Skeletal muscle tissue (tissue), 4 donors: ENCODE results near the gene CHD2. TPM values are rescaled to one million over a fixed set of nuclear protein-coding genes. Genes with fewer than 3 reads are reported as not detected.
A peak's percentile ranks its signal among the peaks of the same experiment; 100 is the strongest.
"Not testable (repeated sequence)": the region's sequence is repeated elsewhere in the genome, so short reads cannot be mapped to it uniquely, and the experiment has no call there.

Source experiments
- H3K27ac ChIP-seq: one replicate; pipeline ENCODE4 v1.7.0; 2013; ENCODE audit warnings: mild to moderate bottlenecking, low read depth, low read length, inconsistent platforms
- H3K27me3 ChIP-seq, 3 donors: one replicate each; pipeline ENCODE4 v1.7.0; 2013; ENCODE audit warnings: low read length in 3 of 3; ENCODE audit not compliant: control insufficient read depth in 3 of 3, insufficient read depth in 3 of 3
- H3K36me3 ChIP-seq, 3 donors: one replicate each; pipeline ENCODE4 v1.7.0; 2013; ENCODE audit warnings: low read length in 3 of 3; ENCODE audit not compliant: control insufficient read depth in 3 of 3, insufficient read depth in 3 of 3
- H3K4me1 ChIP-seq, 3 donors: one replicate each; pipeline ENCODE4 v1.7.0; 2013; ENCODE audit warnings: low read length in 3 of 3, mild to moderate bottlenecking in 3 of 3; ENCODE audit not compliant: control insufficient read depth in 3 of 3, insufficient read depth in 3 of 3
- H3K4me3 ChIP-seq, 3 donors: one replicate each; pipeline ENCODE4 v1.7.0; 2013; ENCODE audit warnings: low read length in 3 of 3
- H3K9ac ChIP-seq, 3 donors: one replicate each; pipeline ENCODE4 v1.7.0; 2013; ENCODE audit warnings: low read length in 3 of 3, mild to moderate bottlenecking in 3 of 3, moderate library complexity in 2 of 3, low read depth in 1 of 3
- H3K9me3 ChIP-seq, 3 donors: one replicate each; pipeline ENCODE4 v1.7.0; 2013; ENCODE audit warnings: low read length in 3 of 3; ENCODE audit not compliant: control insufficient read depth in 3 of 3
- total RNA-seq: library from RNA; depleted of rRNA; stranded (reverse); fragments of >200 nt; gene quantifications from one replicate; pipeline ENCODE4 v1.2.3, GENCODE V29; 2014
- donor health status: Osteomylitis.

Gene CHD2
- total RNA-seq, 1 donor from 2014 or later: 105 TPM

GRCh38 chr15:92914103-92914499 lies 14.0 kb downstream of the CHD2 start:
- Histone ChIP-seq H3K36me3 (no peaks in the 10 kb centered on the region), H3K4me3 (no peak overlapping the region), H3K4me1 (peaks cover 49 to 57% (median 56%) of the 10 kb centered on the region in 3 donors), H3K9me3 (no peaks in the 10 kb centered on the region), H3K27ac (peak overlapping the region; percentile 46), H3K9ac (no peak overlapping the region), H3K27me3 (no peaks in the 10 kb centered on the region)

DNA sequence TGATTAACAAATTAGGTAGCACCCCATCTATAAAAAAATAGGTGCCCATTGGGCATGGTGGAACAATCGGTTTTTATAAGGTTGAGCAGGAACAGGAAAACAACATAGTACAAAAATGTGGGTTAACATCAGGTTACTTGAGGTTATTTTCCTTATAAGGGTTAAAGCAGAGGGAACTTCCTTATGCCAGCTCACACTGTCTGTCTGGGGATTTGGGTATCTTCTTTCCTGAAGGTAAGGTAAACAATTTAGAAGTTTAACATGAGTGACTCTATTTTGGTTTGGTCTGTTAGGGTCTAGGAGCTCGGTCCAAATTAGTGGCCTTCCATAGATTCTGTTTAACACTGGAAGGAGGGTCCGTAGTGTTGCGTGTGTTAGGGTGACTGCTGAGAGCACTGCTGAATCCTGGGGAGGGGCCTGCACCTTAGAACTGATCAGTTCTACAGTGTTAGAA lies 14.7 kb downstream of the CHD2 start:
- Histone ChIP-seq H3K36me3 (no peaks in the 10 kb centered on the region), H3K27me3 (no peaks in the 10 kb centered on the region), H3K4me1 (peaks cover 45 to 56% (median 50%) of the 10 kb centered on the region in 3 donors), H3K9me3 (no peaks in the 10 kb centered on the region), H3K4me3 (peak overlapping the region in 2 of 3 donors; percentile 12 to 44), H3K27ac (peak overlapping the region; percentile 46), H3K9ac (no peak overlapping the region)

DNA sequence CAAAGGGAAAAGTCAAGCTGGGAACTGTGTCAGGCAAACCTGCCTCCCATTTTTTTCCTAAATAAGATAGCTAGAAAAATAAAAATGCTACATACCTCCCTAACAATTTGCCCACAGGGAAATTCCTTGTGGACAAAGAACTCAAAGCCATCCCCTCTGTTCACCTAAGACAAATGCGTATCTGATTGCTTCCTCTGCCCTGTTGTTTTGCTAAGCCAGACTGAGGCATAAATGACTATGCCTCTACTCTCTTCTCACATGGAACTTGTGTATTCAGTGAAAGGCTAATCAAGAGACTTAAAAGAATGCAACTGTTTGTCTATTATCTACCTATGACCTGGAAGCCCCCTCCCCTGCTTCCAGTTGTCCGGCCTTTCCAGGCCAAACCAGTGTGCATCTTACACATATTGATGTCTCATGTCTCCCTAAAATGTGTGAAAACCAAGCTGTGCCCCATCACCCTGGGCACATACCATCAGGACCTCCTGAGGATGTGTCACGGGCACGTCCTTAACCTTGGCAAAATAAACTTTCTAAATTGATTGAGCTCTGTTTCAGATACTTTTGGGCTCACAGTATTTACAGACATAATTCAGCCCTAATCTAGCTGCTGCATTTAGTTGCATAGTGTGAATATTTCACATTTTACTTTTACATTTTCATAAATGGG lies 15.8 kb downstream of the CHD2 start:
- H3K9ac ChIP-seq: peak overlapping the region in 1 of 3 donors; percentile 34
- H3K9me3 ChIP-seq: no peaks in the 10 kb centered on the region
- H3K27me3 ChIP-seq: no peaks in the 10 kb centered on the region
- H3K4me3 ChIP-seq: no peak overlapping the region
- peaks cover 41 to 56% (median 47%) of the 10 kb centered on the region in 3 donors for H3K4me1 ChIP-seq
- no peaks in the 10 kb centered on the region for H3K36me3 ChIP-seq
- peak overlapping the region; percentile 46 for H3K27ac ChIP-seq

DNA sequence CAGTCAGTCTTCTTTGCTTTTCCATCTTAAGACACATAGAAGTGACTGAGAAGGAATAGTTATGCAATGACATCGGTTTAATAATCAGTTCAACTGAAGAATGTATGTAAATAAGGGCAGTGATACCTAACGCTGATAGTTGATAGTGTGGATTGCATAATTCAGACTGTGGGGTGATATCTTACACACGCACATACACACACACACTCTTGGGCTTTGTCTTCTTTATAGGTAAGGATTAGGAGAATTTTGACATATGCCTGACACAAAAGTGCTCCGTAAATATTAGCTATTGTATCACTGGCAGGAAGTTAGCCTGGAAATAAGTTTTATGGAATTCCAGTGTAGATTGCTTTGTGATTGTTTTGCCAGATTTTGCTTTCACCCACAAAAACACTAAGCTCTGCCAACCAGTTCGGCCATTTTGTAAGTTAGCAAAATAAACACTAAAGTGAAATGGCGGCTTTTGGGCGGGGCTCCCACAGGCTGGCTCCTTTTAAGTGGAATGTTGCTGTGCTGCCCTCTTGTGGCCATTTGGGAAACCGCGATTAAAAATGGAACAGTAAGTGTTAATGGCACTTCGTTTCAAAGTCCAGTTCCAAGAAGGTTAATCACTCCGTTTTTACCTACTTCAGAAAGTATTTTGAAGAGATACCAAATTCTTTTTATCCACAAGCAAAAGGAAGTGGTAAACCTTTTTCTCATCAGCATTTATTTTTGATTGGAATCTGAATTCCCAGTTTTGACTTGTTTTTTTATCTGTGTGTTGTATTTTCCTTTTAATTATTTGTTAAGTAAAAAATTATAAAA lies 17.7 kb downstream of the CHD2 start:
- Histone ChIP-seq H3K36me3 (no peaks in the 10 kb centered on the region), H3K9me3 (no peaks in the 10 kb centered on the region), H3K27ac (peak overlapping the region; percentile 86), H3K27me3 (no peaks in the 10 kb centered on the region), H3K9ac (peak overlapping the region in 2 of 3 donors; percentile 35 to 51), H3K4me1 (peaks cover 53 to 59% (median 55%) of the 10 kb centered on the region in 3 donors), H3K4me3 (peak overlapping the region in 2 of 3 donors; percentile 55 to 70)

- not testable (repeated sequence) for H3K9ac ChIP-seq
Measured at GRCh38 chr15:92918881-92919280, 18.8 kb downstream of the CHD2 start.

DNA sequence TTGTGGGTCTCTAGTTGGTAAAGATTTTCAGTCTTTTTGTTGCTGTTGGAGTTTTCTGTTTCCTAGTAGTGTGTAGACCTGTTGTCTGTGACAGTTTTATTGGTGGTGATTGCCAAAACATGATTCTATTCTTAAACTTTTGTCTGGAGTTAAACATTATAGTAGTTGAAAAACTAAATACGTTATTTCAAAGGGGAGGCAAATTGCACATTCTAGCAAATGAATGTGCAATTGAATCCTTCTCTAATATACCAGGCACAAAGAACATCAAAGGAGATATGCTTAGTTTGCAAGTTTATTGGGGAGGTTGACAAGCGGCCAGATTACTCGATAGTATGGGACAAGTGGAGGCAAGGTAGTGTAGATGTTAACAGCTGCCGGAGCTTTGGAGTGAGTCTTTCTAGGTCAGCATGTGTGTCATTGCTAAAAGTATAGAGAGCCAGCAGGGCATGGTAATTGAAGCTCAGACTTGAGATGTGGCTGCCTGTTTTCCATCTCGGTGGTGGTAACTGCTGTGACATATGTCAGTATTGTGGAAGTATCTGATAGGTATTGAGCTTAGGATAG lies 20.6 kb downstream of the CHD2 start:
- H3K36me3 ChIP-seq: peaks cover 0 to 11% (median 7%) of the 10 kb centered on the region in 3 donors
- H3K27me3 ChIP-seq: no peaks in the 10 kb centered on the region
- peaks cover 42 to 58% (median 50%) of the 10 kb centered on the region in 3 donors for H3K4me1 ChIP-seq
- H3K27ac ChIP-seq: peak overlapping the region; percentile 89
- peak overlapping the region; percentile 18 to 46 (median 43) for H3K9ac ChIP-seq
- H3K9me3 ChIP-seq: no peaks in the 10 kb centered on the region
- peak overlapping the region in 2 of 3 donors; percentile 2 to 22 for H3K4me3 ChIP-seq

More at GRCh38 chr15:92918881-92919280, 18.8 kb downstream of the CHD2 start:
- H3K4me1 ChIP-seq: peaks cover 51 to 61% (median 54%) of the 10 kb centered on the region in 3 donors
- H3K27me3 ChIP-seq, H3K4me3 ChIP-seq, H3K36me3 ChIP-seq, H3K9me3 ChIP-seq: not testable (repeated sequence)
- peak overlapping the region; percentile 25 for H3K27ac ChIP-seq

DNA sequence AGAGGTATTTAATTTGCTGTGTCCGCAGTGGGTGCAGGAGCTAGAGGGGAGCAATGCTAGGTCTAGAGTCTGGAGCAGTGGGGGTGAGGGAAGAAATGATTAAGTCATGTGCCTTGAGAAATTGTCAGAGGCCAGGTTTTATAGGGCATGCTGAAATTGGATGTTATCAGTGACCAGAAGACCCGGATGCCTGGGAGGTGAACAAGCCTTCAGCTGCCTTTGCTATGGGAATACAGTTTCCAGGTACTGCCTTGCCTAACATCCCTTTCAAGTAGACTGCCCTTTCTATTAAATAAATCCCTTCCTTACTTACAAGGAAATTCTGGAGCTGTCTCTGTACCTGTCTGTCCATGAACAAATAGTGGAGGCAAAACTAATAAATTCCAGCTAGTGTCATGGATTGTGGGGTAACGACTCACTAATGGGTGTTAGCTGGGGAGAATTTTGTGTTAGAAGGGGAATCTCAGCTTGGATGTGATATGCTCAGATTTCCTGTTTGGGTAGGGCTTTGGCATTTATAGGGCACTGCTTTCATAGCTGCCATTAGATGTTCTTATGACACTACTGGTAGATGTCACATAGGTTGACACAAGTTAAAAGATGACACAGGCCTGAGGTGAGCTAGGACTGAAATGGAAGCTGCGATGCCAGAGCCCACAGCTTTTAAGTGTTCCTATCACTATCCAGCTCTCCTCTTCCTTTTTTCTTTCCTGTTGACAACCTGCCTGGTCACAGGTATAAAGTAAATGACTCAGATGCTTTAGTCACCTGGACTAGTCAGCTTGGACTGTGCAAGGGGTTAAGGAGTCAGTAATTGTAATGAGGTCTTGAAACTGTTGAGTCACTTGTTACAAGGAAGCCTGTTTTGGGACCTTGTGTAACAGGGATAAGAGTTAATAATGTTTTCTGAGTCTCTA lies 21.3 kb downstream of the CHD2 start:
- peak overlapping the region; percentile 18 to 46 (median 43) for H3K9ac ChIP-seq
- H3K27me3 ChIP-seq: no peaks in the 10 kb centered on the region
- H3K36me3 ChIP-seq: peaks cover 0 to 15% (median 12%) of the 10 kb centered on the region in 3 donors
- peak overlapping the region in 2 of 3 donors; percentile 2 to 22 for H3K4me3 ChIP-seq
- peaks cover 42 to 62% (median 55%) of the 10 kb centered on the region in 3 donors for H3K4me1 ChIP-seq
- no peaks in the 10 kb centered on the region for H3K9me3 ChIP-seq
- peak overlapping the region; percentile 89 for H3K27ac ChIP-seq

DNA sequence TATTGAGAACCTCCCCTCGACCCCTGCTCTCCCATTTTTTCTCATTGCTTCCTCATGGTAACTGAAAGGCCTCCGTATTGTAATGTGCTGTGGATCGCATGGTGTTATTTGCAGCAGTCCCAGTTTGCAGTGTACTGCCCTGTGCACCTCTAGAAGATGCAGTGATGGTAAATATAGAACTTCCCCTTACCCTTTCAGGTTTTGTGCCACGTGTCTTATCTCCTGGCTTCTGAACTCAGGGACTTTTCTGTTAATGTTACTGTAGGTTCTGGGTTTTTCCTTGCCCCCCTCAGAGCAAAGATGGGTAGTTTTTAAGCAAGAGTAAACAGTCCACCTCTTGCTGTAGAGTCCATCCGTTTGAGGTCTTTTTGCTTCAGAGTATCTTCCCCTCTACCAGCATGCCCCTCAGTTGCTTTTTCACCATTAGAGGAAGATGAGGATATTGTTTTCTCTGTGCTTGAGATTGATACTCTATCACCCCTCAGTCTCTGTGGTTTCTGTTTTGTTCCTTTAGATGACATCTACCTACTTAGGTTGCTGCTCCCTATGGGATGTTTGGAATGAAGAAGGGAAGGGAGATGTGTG lies 22.4 kb downstream of the CHD2 start:
- peaks cover 36 to 57% (median 50%) of the 10 kb centered on the region in 3 donors for H3K4me1 ChIP-seq
- H3K4me3 ChIP-seq: no peak overlapping the region
- H3K27ac ChIP-seq: peak overlapping the region; percentile 89
- H3K27me3 ChIP-seq: no peaks in the 10 kb centered on the region
- H3K9me3 ChIP-seq: no peaks in the 10 kb centered on the region
- peaks cover 0 to 19% (median 14%) of the 10 kb centered on the region in 3 donors for H3K36me3 ChIP-seq
- no peak overlapping the region for H3K9ac ChIP-seq

DNA sequence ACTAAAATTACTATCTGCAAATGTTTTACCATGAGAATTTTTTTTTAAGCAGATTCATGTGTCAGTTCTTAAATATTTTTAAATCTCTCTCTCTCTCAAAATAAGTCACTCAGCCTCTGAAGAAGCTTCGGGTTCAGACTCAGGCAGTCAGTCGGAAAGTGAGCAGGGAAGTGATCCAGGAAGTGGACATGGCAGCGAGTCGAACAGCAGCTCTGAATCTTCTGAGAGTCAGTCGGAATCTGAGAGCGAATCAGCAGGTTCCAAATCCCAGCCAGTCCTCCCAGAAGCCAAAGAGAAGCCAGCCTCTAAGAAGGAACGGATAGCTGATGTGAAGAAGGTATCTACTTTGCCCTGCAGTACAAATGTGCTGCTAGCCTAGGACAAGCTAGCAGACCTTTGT lies 24.1 kb downstream of the CHD2 start:
- H3K27me3 ChIP-seq: no peaks in the 10 kb centered on the region
- no peaks in the 10 kb centered on the region for H3K9me3 ChIP-seq
- H3K36me3 ChIP-seq: peaks cover 6 to 30% (median 30%) of the 10 kb centered on the region in 3 donors
- H3K9ac ChIP-seq: no peak overlapping the region
- no peak overlapping the region for H3K4me3 ChIP-seq
- H3K4me1 ChIP-seq: peaks cover 36 to 55% (median 53%) of the 10 kb centered on the region in 3 donors
- H3K27ac ChIP-seq: peak overlapping the region; percentile 38
